SK-N-SH treated with all-trans-retinoic acid at 6 μM for 48 hours (cell line): ENCODE results near the gene KLF13.

Experiments
- ATAC-seq: fragments of 200-7000 bp; cut with Tn5 transposase; 3 replicates; pipeline ENCODE4 v1.9.1; 2020; ENCODE audit warnings: mild to moderate bottlenecking, moderate library complexity
- ARNTL ChIP-seq: fragments of 450-650 bp; formaldehyde crosslinking; IDR thresholded peaks from 2 replicates; pipeline ENCODE4 v1.5.0; 2020; ENCODE audit warnings: low read depth, mild to moderate bottlenecking, moderate library complexity, borderline replicate concordance
- BACH2 ChIP-seq: fragments of 250-450 bp; sonication (Bioruptor Pico); IDR thresholded peaks from 2 replicates; pipeline ENCODE4 v1.9.0; 2021; ENCODE audit warnings: mild to moderate bottlenecking, borderline replicate concordance
- CREB5 ChIP-seq: fragments of 250-450 bp; sonication (Bioruptor Pico); IDR thresholded peaks from 2 replicates; pipeline ENCODE4 v1.5.1; 2020; ENCODE audit warnings: low read depth, mild to moderate bottlenecking, moderate library complexity
- CSDC2 ChIP-seq: fragments of 250-450 bp; sonication (Bioruptor Pico); IDR thresholded peaks from 2 replicates; pipeline ENCODE4 v1.5.0; 2020; ENCODE audit warnings: mild to moderate bottlenecking, moderate library complexity
- CSRNP3 ChIP-seq: fragments of 250-450 bp; sonication (Bioruptor Pico); IDR thresholded peaks from 2 replicates; pipeline ENCODE4 v1.5.1; 2021; ENCODE audit warnings: mild to moderate bottlenecking, moderate library complexity
- ESRRG ChIP-seq: fragments of 250-450 bp; sonication (Bioruptor Pico); IDR thresholded peaks from 2 replicates; pipeline ENCODE4 v1.6.1; 2021; ENCODE audit warnings: mild to moderate bottlenecking
- ISL1 ChIP-seq: fragments of 250-450 bp; sonication (Bioruptor Pico); IDR thresholded peaks from 2 replicates; pipeline ENCODE4 v2.1.2; 2022; ENCODE audit warnings: mild to moderate bottlenecking, moderate library complexity
- PATZ1 ChIP-seq: fragments of 250-450 bp; sonication (Bioruptor Pico); IDR thresholded peaks from 2 replicates; pipeline ENCODE4 v1.8.0; 2020; ENCODE audit warnings: mild to moderate bottlenecking, moderate library complexity, borderline replicate concordance
- POU6F1 ChIP-seq: fragments of 250-450 bp; sonication (Bioruptor Pico); IDR thresholded peaks from 2 replicates; pipeline ENCODE4 v1.8.0; 2021; ENCODE audit warnings: low read depth, mild to moderate bottlenecking, moderate library complexity, borderline replicate concordance
- PPARA ChIP-seq: fragments of 250-450 bp; sonication (Bioruptor Pico); IDR thresholded peaks from 2 replicates; pipeline ENCODE4 v1.5.0; 2020; ENCODE audit warnings: mild to moderate bottlenecking, borderline replicate concordance
- RARB ChIP-seq: fragments of 250-450 bp; sonication (Bioruptor Pico); IDR thresholded peaks from 2 replicates; pipeline ENCODE4 v1.8.0; 2021; ENCODE audit warnings: mild to moderate bottlenecking, moderate library complexity
- SNAI2 ChIP-seq: fragments of 250-450 bp; sonication (Bioruptor Pico); IDR thresholded peaks from 2 replicates; pipeline ENCODE4 v1.5.0; 2020; ENCODE audit warnings: mild to moderate bottlenecking, moderate library complexity
- TCF4 ChIP-seq: fragments of 250-450 bp; sonication (Bioruptor Pico); IDR thresholded peaks from 2 replicates; pipeline ENCODE4 v1.8.0; 2021; ENCODE audit warnings: mild to moderate bottlenecking, moderate library complexity, borderline replicate concordance
- TSHZ2 ChIP-seq: fragments of 250-450 bp; sonication (Bioruptor Pico); IDR thresholded peaks from 2 replicates; pipeline ENCODE4 v1.5.0; 2020; ENCODE audit warnings: mild to moderate bottlenecking, moderate library complexity
- ZC3H10 ChIP-seq: fragments of 250-450 bp; sonication (Bioruptor Pico); IDR thresholded peaks from 2 replicates; pipeline ENCODE4 v1.5.1; 2021; ENCODE audit warnings: mild to moderate bottlenecking, moderate library complexity
- ZFP3 ChIP-seq: fragments of 250-450 bp; sonication (Bioruptor Pico); IDR thresholded peaks from 2 replicates; pipeline ENCODE4 v1.5.0; 2020; ENCODE audit warnings: mild to moderate bottlenecking, moderate library complexity
- ZFP30 ChIP-seq: fragments of 450-650 bp; formaldehyde crosslinking; IDR thresholded peaks from 2 replicates; pipeline ENCODE4 v1.5.0; 2022; ENCODE audit warnings: mild to moderate bottlenecking, moderate library complexity
- ZNF565 ChIP-seq: fragments of 450-650 bp; formaldehyde crosslinking; conservative IDR thresholded peaks from 2 replicates; pipeline ENCODE4 v1.5.0; 2020; ENCODE audit warnings: low read depth, mild to moderate bottlenecking, moderate library complexity
- ZNF70 ChIP-seq: fragments of 450-650 bp; formaldehyde crosslinking; IDR thresholded peaks from 2 replicates; pipeline ENCODE4 v1.5.0; 2020; ENCODE audit warnings: mild to moderate bottlenecking, moderate library complexity
- ZNF8 ChIP-seq: fragments of 450-650 bp; formaldehyde crosslinking; IDR thresholded peaks from 2 replicates; pipeline ENCODE4 v1.5.0; 2020; ENCODE audit warnings: mild to moderate bottlenecking, moderate library complexity

The KLF13 gene

GRCh38 chr15:31333119-31333518 lies 6.5 kb downstream of the KLF13 start:
- no peak for TF ChIP-seq ZFP30 (CRISPR knock-in tag)
- TF ChIP-seq RARB (CRISPR knock-in tag): no peak
- TF ChIP-seq ISL1 (CRISPR knock-in tag): no peak
- TF ChIP-seq BACH2 (CRISPR knock-in tag): no peak
- no peak for TF ChIP-seq ZC3H10 (CRISPR knock-in tag)
- ATAC-seq: no peak

- no peak for ATAC-seq
- TF ChIP-seq PPARA (CRISPR knock-in tag) (no peak), ZFP30 (CRISPR knock-in tag) (no peak), BACH2 (CRISPR knock-in tag) (no peak), POU6F1 (CRISPR knock-in tag) (no peak), ESRRG (CRISPR knock-in tag) (no peak), PATZ1 (CRISPR knock-in tag) (no peak), SNAI2 (no peak), ZFP3 (CRISPR knock-in tag) (no peak), TSHZ2 (CRISPR knock-in tag) (no peak), ZC3H10 (CRISPR knock-in tag) (no peak), ARNTL (no peak), RARB (CRISPR knock-in tag) (no peak), CSDC2 (no peak), CREB5 (no peak), ZNF8 (CRISPR knock-in tag) (no peak), TCF4 (CRISPR knock-in tag) (no peak), CSRNP3 (CRISPR knock-in tag) (no peak), ZNF565 (CRISPR knock-in tag) (no peak)
Observed at GRCh38 chr15:31333820-31334219, 7.2 kb downstream of the KLF13 start.

GRCh38 chr15:31335989-31336592 lies 9.5 kb downstream of the KLF13 start:
- no peak for ATAC-seq
- TF ChIP-seq ZNF70 (CRISPR knock-in tag): no peak
- TF ChIP-seq PATZ1 (CRISPR knock-in tag): no peak
- TF ChIP-seq SNAI2: no peak
- TF ChIP-seq ZFP30 (CRISPR knock-in tag): no peak
- TF ChIP-seq ZC3H10 (CRISPR knock-in tag): no peak
- no peak for TF ChIP-seq ZFP3 (CRISPR knock-in tag)
- no peak for TF ChIP-seq CSRNP3 (CRISPR knock-in tag)
- TF ChIP-seq TSHZ2 (CRISPR knock-in tag): no peak
